Stimulated activated CD4-positive, alpha-beta T cell treated with anti-CD3 and anti-CD28 coated beads, Interleukin-1b, Interleukin-23, amount 100 ng/mL, for 4 hours (primary cell): ENCODE data around the gene GBP1.
"Not testable (repeated sequence)": the region's sequence is repeated elsewhere in the genome, so short reads cannot be mapped to it uniquely, and the experiment has no call there.

Source experiments
- DNase-seq, 2 donors: peaks; one replicate each; pipeline ENCODE4 v3.0.0-alpha.2; 2020; ENCODE audit warnings: low read depth in 2 of 2

GBP1 gene, protein sequence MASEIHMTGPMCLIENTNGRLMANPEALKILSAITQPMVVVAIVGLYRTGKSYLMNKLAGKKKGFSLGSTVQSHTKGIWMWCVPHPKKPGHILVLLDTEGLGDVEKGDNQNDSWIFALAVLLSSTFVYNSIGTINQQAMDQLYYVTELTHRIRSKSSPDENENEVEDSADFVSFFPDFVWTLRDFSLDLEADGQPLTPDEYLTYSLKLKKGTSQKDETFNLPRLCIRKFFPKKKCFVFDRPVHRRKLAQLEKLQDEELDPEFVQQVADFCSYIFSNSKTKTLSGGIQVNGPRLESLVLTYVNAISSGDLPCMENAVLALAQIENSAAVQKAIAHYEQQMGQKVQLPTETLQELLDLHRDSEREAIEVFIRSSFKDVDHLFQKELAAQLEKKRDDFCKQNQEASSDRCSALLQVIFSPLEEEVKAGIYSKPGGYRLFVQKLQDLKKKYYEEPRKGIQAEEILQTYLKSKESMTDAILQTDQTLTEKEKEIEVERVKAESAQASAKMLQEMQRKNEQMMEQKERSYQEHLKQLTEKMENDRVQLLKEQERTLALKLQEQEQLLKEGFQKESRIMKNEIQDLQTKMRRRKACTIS

DNA sequence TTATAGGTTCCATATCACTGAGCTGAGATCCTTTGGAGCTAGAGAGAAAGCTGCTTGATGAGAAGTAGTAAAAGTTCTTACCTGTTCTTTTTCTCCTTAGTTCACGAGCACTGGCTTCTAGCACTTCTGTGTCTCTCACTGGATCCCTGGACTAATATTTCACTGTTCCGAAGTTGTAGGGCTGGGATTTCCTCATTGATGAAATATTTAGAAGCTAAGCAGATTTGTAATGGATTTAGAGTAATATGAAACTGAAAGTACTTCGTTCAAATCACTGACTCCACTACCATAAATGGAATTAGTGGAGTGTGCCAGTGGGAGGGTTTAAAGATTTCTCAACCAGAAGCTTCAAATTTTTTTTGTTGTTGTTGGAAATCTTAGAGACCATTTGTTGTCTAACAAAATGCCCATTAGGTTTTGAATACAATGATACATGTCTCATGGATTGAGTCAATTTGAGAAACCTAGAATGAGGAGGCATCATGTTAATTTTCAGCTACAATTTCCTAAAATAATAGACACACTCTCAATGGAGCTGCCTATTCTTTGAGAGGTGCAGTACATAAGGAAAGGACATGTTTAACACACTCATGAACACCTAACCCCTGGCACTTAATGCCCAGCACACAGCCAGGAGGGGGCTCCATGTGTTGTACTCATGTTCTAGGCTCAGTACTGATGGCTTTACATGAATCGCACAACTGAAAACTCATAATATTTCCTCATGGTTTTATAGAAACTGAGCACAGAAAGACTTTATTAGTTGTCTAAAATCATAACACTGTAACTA is at the start of gene GBP1:
Gene GBP1 (minus strand): TSS at position 130 of the 790 bp plus-strand sequence. CDS start 1,974 bp downstream, outside the sequence.
- peak in 1 of 2 donors; percentile 23 for DNase-seq

DNA sequence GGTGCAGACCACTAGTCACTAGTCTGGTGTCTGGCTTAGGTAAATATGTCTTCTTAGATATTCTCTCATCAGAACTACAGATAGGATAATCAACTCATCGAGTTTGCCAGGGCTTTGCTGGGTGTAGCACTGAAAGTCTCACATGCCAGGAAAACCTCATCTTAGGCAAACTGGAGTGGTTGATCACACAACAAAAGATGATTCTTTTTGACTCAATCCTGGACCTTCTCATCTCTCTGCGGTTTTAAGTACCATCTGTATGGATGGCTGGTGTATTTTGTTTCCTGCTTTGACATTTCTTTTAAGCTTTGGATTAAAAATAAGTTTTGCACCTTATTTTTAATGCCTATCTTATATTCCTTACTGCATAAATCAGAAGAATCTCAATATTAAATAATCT is 49.7 kb upstream of the GBP1 start:
- no peak for DNase-seq

DNA sequence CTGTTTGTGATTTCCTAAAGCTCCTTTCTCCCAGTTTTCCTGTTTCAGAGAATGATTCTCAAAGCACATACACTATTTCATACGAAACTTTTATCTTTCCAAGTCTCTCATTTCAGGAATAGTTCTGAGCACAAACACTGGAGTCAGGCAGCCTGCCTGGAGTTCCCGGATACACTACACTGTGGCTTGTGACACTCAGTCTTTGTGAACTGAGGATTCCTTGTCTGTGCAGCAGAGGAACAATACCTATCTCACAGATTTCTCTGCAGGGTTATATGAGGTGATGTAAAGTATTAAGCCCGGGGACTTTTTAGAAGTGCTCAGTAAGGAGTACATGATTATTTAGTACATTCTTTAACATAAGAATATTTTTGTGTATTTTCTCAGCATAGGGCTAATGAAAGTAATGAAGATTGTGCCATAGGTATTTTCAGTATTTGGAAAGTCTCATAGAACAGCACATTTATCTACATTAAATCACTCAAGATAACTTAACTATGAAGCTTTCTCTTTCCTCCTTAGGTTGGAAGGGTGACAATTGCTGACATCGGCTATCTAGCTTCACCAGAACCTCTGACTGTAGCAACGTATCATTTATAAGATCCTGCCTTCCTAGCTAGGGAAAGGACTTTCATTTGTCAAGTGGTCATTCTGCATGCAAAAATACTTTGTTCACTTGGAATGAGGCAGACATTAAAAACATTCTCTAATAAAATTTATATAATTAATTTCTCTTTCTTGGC is 48.0 kb upstream of the GBP1 start:
- DNase-seq, result no peak

DNA sequence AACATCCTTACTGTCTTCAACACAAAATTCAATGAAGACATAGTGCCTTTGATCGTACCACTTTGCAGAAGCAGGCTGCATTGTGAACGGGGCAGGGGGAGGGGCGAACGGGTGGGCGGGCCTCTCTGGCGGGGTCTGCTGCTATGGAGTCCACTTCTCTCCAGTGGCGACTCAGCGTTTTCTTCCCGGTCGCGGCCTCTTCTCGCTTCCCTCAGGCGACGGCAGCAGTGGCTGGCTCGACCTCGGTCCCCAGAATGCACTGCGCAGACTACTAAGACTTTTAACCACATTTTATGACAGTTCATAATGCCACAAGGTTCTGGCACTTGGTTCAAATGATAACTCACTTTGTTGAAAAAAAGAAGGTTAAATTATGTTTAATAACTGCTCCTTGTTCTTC is 39.7 kb upstream of the GBP1 start:
- DNase-seq, result no peak

DNA sequence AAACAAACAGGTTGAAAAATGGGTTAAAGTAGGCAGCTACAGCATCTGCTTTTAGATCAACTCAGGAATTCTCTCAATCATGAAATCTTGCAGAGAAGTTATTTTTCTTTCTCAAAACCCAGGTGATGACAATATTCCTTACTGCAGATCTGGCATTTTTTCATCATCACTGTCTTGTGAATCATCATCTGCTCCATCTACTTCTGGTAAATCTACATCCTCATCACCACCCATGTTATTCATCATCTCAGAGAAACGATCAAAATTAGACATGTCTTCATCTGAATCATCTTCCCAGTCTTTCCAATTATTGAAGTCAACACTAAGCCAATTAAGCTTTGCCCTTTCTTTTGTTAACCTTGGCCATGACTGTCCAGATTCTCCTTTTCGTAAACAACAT is 39.1 kb upstream of the GBP1 start:
- no peak for DNase-seq

DNA sequence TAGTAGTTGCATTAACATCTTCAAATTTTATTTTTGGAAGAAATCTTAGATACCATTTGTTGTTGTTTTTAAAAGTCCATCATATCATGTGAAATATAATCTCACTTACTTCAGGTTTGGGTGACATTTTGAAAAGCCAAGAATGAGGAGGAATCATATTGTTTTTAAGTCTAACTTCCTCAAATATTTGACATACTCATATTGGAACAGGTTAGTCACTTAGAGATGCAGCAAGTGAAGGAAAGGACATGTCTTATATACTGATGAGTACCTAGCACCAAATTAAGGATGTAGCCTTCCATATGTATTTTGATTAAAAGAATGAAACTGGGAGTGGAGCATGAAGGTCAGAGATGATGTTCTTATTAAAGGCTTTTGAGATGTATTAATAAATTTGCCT is 37.0 kb upstream of the GBP1 start:
- DNase-seq, result no peak

DNA sequence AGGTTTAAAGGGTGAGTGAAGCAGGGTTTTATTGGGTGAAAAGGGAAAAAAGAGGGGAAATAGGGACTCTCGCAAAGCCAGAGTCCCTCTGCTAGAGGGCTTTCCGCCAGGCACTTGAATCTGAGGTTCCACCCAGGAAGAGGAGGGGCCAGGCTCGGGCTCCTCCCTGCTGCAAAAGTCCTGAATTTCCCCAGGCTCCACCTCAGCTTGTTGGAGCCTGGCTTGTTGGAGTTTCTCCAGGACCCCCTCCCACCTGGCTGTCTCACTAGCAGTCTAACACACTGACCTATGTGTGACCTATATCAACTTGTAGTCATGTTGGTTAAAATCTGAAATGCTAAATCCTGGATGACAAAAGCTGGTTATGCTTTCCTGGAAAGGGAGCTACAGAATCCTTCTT is 35.4 kb upstream of the GBP1 start:
- no peak for DNase-seq

DNA sequence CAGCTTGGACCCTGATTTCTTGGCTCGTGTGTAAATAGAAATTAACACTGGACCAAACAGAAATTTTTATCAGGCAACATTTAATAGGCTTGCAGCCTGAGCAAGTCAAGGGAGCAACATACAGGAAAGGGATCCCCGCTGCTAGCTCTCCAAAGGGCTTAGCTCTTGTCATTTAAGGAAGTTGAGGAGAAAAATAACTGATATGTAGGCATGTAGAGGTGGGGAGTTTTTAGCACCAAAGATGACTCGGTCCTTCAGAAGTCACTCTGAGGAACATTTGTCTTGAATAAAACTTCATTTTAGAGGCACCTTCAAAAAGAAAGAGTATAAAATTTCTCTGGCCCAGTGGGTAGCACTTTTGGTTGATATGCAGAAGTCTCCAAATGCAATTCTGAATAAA is 33.8 kb upstream of the GBP1 start:
- no peak for DNase-seq

DNA sequence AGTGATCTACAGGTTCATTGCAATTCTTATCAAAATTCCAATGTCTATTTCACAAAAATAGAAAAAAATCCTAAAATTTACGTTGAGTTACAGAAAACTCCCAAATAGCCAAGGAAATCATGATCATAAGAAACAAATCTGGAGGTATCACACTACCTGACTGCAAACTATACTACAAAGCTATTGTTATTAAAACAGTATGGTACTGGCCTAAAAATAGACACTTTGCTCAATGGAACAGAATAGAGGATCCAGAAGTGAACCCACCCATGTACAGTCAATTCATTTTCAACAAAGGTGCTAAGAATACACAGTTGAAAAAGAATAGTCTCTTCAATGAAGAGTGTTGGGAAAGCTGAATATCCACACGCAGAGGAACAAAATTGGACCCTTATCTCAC is 30.7 kb upstream of the GBP1 start:
- DNase-seq, result no peak

DNA sequence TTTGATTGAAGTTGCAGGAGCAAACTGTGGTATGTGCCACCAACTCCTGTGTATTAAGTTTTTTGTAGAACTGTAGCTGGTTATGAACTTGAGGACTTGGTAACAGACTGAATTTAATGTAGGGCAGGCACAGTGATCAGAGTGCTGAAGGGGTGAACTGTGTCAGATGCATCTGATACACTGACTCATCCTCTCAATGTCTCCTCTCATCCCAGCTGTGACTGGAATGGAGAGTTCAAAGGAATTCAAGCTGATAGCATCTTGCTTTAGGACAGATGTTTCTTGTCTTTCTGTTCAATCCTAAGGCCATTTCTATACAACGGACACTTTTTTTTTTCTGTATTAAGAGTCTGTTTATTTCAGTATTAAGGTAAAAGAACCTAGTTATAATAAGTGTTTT is 25.0 kb upstream of the GBP1 start:
- no peak for DNase-seq

DNA sequence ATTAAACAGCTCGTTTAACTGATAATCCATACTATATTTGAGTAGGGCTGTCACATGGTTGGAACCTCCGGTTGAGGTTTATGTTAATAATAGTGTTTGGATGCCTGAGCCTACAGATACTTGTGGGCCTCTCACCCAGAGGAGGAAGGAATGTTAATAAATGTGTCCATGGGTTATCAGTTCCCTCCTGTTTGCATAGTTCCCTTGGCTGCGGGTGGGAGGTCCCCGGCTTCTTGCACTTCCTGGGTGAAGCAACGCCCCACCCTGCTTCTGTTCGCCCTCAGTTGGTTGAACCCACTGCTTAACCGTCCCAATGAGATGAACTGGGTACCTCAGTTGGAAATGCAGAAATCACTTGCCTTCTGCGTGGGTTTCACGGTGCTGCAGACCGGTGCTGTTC is 23.6 kb upstream of the GBP1 start:
- no peak for DNase-seq

DNA sequence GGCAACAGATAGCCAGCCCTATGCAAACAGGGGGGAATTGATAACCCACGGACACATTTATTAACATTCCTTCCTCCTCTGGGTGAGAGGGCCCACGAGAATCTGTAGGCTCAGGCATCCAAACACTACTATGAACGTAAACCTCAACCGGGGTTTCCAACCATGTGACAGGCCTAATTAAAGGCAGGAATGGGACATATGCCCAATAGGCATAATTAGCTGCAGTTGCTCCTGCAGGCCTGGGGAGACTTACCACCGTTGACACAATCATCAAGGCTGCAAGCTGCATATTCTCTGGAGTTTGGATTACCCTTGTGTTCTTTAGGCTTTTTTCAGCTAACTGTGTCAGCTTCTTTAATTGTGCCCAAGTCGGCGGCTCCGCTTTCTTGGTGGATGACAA is 22.2 kb upstream of the GBP1 start:
- no peak for DNase-seq

DNA sequence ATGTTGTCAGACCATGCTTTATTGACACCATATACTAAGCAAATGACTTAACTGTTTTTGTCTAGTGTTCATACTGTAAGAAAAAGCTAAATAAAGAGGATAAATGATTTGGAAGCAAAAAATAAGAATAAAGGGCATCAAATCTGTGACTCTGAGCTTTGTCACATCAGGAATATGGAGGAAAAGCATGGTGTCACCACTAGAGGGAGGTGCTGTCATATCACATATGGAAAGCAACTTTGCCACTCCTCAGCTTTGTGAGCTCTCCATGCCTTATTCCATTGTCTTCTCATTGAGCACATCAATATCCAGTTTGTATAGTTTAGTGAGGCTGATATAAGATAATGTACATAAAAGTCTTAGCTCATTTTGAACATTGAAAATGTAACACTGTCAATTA is 20.8 kb upstream of the GBP1 start:
- DNase-seq, result peak in 1 of 2 donors; percentile 29

DNA sequence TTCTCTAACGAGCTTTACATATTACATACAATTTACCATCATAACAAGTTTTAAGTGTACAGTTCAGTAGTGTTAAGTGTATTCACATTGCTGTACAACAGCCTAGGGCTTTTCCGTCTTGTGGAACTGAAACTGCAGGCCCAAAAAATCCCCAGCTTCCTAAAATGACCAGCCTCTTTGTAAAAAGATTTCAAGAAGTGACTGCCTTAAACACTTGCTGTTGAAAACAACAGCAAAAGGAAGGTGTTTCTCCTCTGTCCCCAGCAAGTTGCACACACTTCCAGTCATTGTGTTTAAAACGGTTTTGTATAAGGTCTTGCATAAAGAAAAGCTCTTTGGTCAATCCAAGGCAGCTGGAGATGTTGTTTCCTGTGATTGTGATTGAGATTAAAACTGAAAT is 16.0 kb upstream of the GBP1 start:
- DNase-seq, result no peak

DNA sequence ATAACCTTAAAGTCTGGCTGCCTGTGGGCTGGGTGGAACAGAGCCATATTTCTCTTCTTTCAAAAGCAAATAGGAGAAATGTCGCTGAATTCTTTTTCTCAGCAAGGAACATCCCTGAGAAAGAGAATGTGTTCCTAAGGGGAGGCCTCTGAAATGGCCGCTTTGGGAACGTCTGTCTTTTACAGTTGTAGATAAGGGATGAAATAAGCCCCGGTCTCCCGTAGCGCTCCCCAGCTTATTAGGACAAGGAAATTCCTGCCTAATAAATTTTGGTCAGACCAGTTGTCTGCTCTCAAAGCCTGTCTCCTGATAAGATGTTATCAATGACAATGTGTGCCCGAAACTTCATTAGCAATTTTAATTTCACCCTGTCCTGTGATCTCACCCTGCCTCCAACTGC is 15.1 kb upstream of the GBP1 start:
- DNase-seq, result not testable (repeated sequence)

DNA sequence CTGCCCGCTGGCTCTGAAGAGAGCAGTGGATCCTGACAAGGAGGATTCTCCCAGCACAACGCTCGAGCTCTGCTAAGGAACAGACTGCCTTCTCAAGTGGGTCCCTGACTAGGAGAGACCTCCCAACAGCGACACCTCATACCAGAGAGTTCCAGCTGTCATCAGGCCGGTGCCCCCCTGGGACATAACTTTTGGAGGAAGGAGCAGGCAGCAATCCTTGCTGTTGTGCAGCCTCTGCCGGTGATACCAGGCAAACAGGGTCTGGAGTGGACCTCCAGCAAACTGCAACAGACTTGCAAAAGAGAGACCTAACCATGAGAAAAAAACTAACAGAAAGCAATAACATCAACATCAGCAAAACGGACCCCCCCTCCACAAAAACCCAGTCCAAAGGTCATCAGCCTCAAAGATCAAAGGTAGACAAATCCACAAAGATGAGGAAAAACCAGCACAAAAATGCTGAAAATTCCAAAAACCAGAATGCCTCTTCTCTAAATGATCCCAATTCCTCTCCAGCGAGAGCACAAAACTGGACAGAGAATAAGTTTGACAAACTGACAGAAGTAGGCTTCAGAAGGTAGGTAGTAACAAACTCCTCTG is 7.6 kb upstream of the GBP1 start:
- not testable (repeated sequence) for DNase-seq

DNA sequence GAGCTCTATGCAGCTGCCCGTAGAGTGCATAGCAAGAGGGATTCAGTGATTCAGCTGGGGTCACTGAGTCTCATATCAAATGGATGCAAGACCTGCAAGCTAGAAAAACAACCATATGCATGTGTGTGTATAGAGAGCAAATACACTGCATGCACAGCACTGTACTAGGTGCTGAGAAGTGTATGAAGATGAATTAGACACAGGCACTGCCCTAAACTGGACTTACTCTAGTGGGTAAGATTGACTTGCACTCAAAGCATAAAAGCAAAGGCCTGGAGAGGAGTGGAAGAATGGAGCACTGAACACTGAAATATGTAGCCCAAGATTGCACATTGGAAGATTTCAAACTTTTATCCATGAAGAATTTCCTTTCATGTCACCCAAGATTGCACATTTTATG is 5.5 kb upstream of the GBP1 start:
- DNase-seq, result no peak

DNA sequence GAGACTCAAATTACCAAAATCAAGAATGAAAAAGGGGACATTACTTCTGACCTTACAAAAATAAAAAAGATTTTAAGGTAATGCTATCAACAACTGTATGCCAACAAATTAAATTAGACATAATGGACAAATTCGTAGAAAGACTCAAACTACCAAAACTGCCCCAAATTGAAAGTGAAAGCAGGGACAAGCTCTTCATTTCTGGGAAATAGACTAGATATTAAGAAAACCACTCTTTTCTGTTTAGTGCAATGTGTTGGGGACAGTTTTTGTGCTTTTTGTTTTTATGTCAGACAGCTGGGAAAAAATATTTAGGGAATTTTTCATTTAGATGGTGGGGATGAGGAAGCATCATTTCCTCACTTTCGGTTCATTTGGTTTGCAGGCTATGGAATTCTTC is 4.9 kb upstream of the GBP1 start:
- no peak for DNase-seq

DNA sequence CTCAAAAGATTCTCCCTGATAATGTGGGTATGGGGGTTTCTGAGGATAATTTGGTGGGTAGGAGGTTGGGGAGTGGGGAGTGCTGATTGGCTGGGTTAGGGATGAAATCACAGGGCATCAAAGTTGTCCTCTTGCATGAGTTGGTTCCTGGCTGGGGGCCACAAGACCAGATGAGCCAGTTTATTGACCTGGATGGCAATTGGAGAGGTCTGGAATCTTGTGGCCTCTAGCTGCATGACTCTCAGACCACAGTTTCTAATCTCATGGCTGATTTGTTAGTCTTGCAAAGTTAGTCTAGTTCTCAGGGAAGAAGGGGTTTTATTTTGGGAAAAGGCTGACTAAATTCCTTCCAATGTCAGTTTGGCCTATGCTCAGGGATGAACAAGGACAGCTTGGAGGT is 3.3 kb upstream of the GBP1 start:
- no peak for DNase-seq

DNA sequence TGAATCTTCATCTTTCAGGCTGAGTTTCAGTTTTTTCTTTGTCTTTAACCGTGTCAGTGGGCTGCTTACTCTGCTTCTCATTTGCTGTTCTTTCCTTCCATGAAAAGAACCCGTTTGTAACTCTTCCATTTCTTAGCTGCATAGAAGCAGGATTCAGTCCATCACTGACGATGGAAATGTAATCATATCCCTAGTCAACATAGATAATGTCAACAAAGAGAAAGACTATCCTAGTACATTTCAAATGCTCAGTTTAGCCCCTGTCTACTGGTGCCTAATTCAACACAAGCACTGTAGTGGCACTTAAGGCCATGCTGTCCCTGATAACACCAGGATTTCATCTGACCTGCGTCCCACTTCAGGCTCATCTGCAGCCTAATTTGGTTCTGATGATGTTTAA is 376 bp downstream of the GBP1 start:
- DNase-seq, result no peak

DNA sequence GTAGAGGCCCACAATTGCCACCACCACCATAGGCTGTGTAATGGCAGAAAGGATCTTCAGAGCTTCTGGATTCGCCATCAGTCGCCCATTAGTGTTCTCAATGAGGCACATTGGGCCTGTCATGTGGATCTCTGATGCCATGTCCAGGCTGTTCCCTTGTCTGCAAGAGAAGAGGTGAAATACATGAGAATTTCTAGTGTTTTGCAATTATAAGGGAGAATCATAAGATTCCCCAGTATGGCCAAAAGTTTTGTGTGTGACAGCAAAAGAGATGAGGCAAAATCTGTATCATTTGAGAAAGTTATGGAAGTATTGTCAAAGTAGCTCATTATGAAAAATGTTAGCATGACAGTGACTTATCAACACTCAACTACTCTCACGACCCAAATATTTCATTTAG is 1.9 kb downstream of the GBP1 start:
- no peak for DNase-seq

DNA sequence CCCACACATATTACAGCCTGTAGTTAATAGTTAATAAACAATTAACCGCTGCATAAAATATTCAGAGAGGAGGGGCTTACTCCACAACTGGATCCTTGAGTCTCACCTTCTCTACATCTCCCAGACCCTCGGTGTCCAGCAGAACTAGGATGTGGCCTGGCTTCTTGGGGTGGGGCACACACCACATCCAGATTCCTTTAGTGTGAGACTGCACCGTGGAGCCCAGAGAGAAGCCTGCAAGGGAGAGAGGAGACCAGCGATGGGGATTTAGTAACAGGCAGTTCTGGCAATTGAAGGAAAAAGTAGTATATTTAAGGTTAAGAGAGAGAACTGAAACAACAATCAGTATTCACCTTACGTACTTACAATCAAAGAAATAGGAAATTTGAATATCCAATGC is 4.9 kb downstream of the GBP1 start:
- DNase-seq, result no peak
